ENCODE measurements around the gene FNDC11. TPM values are rescaled to one million over a fixed set of nuclear protein-coding genes. Genes with fewer than 3 reads are reported as not detected.

Gene FNDC11
- total and polyA plus RNA-seq, 2 donors (not counting 3 experiments of a cell fraction or from before 2014, with no cell fraction given), result 0.71 to 1.9 TPM

DNA sequence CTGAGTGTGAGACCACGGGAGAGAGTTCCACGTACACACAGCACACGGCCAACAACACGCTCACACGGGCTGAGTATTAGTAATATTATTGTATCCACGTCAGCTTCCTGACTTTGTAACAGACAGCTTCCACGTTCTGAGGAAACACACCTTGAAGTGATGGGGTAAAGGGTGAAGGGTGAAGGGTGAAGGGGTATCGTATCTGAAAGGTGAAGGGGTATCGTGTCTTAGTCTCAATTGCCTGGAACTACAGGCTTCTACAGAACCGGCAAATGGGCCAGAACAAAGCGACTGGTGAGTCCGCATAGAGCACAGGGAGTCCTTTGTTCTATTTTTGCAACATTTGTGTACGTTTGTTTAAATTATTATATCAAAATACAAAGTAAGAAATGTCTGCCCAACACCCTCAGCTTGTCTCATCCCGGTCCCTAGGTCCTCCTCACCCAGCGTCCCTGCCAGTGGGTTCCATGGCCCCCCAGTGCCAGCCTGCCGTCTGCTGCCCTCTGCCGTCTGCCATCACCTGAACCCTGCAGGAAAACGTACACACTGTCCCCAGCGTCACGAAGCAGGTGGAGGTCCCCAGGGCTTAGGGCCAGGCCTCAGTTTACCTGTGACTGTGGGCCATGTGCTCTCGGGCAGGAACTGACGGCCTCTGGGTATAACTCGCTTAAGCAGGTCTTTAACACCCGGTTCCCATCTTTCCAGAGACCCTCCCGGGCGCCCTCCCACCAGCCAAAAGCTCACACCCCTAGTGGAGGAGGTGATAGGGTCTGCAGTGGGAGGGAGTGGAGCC, 24.5 kb downstream of the FNDC11 start:
- H3K9me3 ChIP-seq (replicated peaks; ENCODE audit: control insufficient read depth, insufficient read depth, low read length), result no peaks in the 10 kb centered on the region
- intact Hi-C loops (cut with micrococcal nuclease), result no loop called here
- no peak for TF ChIP-seq POLR2AphosphoS5 (IDR thresholded peaks at IDR 0.05; ENCODE audit: insufficient read depth, low read depth, low read length)
- TF ChIP-seq POLR2A (IDR thresholded peaks at IDR 0.05; ENCODE audit: low read depth, low read length), result no peak
- TF ChIP-seq FOS (IDR thresholded peaks at IDR 0.05; ENCODE audit: borderline replicate concordance, insufficient read depth, low read length), result no peak
- TF ChIP-seq GATA2 (IDR thresholded peaks at IDR 0.05; ENCODE audit: insufficient read depth, insufficient read length, low read depth, low read length), result no peak
- TF ChIP-seq JUN (IDR thresholded peaks at IDR 0.05; ENCODE audit: borderline replicate concordance, insufficient read depth, insufficient read length, low read depth), result no peak
- TF ChIP-seq, protein P1, sequence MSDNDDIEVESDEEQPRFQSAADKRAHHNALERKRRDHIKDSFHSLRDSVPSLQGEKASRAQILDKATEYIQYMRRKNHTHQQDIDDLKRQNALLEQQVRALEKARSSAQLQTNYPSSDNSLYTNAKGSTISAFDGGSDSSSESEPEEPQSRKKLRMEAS (IDR thresholded peaks at IDR 0.05; ENCODE audit: insufficient read depth, insufficient read length), result no peak
- no peak for TF ChIP-seq EZH2 (IDR thresholded peaks at IDR 0.05; ENCODE audit: borderline replicate concordance, low read depth, low read length, severe bottlenecking)
- no peak for TF ChIP-seq MYC (IDR thresholded peaks at IDR 0.05; ENCODE audit: low read depth, low read length)
- TF ChIP-seq, protein P2, sequence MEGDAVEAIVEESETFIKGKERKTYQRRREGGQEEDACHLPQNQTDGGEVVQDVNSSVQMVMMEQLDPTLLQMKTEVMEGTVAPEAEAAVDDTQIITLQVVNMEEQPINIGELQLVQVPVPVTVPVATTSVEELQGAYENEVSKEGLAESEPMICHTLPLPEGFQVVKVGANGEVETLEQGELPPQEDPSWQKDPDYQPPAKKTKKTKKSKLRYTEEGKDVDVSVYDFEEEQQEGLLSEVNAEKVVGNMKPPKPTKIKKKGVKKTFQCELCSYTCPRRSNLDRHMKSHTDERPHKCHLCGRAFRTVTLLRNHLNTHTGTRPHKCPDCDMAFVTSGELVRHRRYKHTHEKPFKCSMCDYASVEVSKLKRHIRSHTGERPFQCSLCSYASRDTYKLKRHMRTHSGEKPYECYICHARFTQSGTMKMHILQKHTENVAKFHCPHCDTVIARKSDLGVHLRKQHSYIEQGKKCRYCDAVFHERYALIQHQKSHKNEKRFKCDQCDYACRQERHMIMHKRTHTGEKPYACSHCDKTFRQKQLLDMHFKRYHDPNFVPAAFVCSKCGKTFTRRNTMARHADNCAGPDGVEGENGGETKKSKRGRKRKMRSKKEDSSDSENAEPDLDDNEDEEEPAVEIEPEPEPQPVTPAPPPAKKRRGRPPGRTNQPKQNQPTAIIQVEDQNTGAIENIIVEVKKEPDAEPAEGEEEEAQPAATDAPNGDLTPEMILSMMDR (IDR thresholded peaks at IDR 0.05; ENCODE audit: extremely low read depth in 1 of 2, insufficient read depth in 1 of 2, low read depth in 1 of 2, low read length in 2 of 2), result no peak
- dilution Hi-C loops (cut with MboI; ENCODE audit: extremely low pct_ligation_motif_present, low sequenced_read_pairs), result no loop called here
- H4K20me1 ChIP-seq (replicated peaks; ENCODE audit: control insufficient read depth, extremely low read depth, insufficient read depth, low read length), result no peaks in the 10 kb centered on the region
- no peak overlapping the region for H2AFZ ChIP-seq (ENCODE audit: low read depth, low read length)
- H3K4me3 ChIP-seq (replicated peaks in 1 of 3; ENCODE audit: insufficient read depth in 1 of 3, low read depth in 1 of 3, low read length in 3 of 3), result no peak overlapping the region
- CTCF ChIA-PET, result interaction anchor here (0.5 kb wide), 1 partner anchor 401 kb away, joined by 4 read pairs; the partner anchor contains the start of gene SAMD10
- H3K27me3 ChIP-seq (ENCODE audit: control insufficient read depth in 2 of 2, insufficient read depth in 2 of 2, low read length in 2 of 2), result no peaks in the 10 kb centered on the region
- FAIRE-seq, result no peak
- no peak overlapping the region for H3K9ac ChIP-seq (replicated peaks; ENCODE audit: extremely low read depth, insufficient read depth, low read length)
- H3K4me2 ChIP-seq (ENCODE audit: insufficient read depth, low read length), result no peak overlapping the region
- peaks cover 6% of the 10 kb centered on the region for H3K4me1 ChIP-seq (ENCODE audit: control insufficient read depth, extremely low read depth, insufficient read depth, low read length)
- no peaks in the 10 kb centered on the region for H3K36me3 ChIP-seq (ENCODE audit: control insufficient read depth in 2 of 2, extremely low read depth in 1 of 2, insufficient read depth in 2 of 2, low read length in 2 of 2)
- H3K79me2 ChIP-seq (ENCODE audit: control insufficient read depth, insufficient read depth, low read length), result peaks cover 3% of the 10 kb centered on the region
- BruUV-seq (replicated peaks), result no TSS peak
- DNase-seq (ENCODE audit: low read depth, low spot score), result no peak
- POLR2A ChIA-PET, result no interaction called here
- no peaks in the 10 kb centered on the region for H3K9me1 ChIP-seq (replicated peaks; ENCODE audit: control insufficient read depth, extremely low read depth, insufficient read depth, low read length)
- H3K27ac ChIP-seq (ENCODE audit: insufficient read depth, low read depth, low read length), result no peak overlapping the region

Data from endothelial cell of umbilical vein (primary cell).